HG02884 (cell line): ENCODE measurements around the gene ZDHHC19.

ENCODE experiments used
- ATAC-seq: cut with Tn5 transposase; IDR thresholded peaks from one replicate; pipeline ENCODE4 v1.9.1; 2021; ENCODE audit warnings: mild to moderate bottlenecking, moderate library complexity; ENCODE audit not compliant: unreplicated experiment

ZDHHC19 gene

DNA sequence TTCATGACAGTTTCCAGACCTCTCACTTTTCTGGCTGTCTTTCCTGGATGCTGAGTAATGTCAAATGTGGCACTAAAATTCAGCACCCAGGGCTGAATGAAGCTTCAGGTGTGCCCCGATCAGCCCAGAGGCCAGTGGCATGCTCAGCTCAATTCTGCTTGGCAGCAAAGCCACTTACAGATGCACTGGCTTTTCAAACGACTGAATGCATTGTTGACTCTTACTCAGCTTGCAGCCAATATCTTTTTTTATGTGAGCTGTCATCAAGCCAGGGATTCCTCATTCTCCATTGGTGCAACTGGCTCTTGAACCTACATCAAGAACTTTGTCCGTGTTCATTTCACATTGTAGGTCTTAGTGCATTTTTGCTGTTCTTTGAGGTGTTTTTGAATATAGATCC, 60.7 kb downstream of the ZDHHC19 start:
- no peak for ATAC-seq

DNA sequence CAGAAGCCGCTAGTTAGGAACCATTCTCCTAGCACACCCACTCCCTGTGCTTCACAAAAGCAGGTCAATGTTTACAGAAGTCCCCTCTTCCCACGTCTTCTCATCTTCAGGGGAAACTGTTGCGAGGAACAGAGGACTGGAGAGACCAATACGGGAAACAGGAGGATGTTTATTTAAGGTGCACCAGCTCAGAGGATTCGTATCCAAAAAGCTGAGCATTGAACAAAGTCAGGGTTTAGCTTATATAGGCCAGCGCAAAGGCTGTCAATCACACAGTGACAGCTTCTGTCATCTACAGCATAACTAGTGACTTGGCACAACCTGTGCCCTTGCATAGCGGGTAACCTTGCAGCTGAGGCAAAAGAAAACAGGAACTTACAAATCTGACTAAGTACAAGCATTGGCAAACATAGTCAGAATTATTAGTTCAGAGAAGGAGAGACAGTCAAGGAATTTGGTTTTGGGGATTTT, 61.3 kb downstream of the ZDHHC19 start:
- no peak for ATAC-seq

DNA sequence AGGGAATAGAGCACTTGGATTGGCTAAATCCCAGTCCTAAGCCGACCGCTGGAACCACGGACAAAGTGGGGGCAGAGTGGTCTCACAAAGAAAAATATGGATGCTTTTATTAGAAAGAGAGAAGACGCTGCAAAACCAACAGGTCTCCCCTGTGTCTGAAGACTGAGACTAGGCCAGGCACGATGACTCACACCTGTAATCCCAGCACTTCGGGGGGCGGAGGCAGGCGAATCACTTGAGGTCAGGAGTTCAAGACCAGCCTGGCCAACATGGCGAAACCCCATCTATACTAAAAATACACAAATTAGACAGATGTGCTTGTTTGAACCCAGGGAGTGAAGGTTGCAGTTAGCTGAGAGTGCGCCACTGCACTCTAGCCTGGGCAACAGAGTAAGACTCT, 61.8 kb downstream of the ZDHHC19 start:
- no peak for ATAC-seq
